Neural progenitor cell (in vitro differentiated cells): ENCODE measurements around the gene KLHL29.

Experiments
- EZH2 ChIP-seq: fragments of 200-600 bp; sonication (generic); IDR thresholded peaks from 2 replicates; pipeline ENCODE4 v1.6.1; 2017; ENCODE audit warnings: antibody characterized with exemption, mild to moderate bottlenecking, moderate library complexity
- EZH2phosphoT487 ChIP-seq: fragments of 200-600 bp; sonication (generic); IDR thresholded peaks from 2 replicates; pipeline ENCODE4 v1.6.1; 2017; ENCODE audit warnings: antibody characterized with exemption
- TF ChIP-seq, protein P1 (sequence below): fragments of 200-600 bp; sonication (generic); IDR thresholded peaks from 2 replicates; pipeline ENCODE4 v1.5.1; 2017; ENCODE audit warnings: antibody characterized with exemption, mild to moderate bottlenecking

DNA sequence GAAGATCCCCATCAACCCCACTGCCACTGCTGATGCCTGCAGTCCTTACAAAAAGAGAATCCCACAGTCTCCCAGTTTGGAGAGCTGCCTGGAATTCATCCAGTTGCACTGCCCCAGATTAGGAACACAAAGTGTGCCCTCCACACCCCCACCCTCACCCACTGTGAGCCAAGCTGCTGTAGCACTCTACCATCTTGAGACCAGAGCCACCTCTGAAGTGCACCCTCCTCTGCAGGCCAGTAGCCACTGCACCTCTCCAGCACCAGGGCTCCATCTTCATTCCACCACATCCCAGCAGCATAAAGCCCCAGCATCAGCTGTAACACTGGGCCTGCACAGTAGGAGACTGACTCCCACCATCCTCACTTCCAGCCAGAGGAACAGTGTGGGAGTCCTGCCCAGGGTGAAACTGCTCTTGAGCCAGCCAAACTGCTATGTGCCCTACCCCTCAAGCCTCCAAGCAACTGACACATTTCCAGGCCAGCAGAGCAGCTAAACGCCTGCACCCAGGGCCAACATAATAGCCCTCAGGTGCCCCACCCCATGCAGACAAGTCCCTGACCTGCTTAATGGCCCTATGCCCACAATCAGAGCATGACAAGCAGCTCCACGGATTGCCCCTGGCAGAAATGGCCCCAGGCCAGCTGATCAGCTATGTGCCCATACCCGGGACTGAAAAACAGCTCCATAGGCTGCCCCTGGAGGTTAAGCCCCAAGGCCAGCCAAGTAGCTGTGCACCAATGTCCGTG, 335.9 kb downstream of the KLHL29 start:
- TF ChIP-seq EZH2phosphoT487 (no peak), EZH2 (no peak)
- TF ChIP-seq, protein P1, sequence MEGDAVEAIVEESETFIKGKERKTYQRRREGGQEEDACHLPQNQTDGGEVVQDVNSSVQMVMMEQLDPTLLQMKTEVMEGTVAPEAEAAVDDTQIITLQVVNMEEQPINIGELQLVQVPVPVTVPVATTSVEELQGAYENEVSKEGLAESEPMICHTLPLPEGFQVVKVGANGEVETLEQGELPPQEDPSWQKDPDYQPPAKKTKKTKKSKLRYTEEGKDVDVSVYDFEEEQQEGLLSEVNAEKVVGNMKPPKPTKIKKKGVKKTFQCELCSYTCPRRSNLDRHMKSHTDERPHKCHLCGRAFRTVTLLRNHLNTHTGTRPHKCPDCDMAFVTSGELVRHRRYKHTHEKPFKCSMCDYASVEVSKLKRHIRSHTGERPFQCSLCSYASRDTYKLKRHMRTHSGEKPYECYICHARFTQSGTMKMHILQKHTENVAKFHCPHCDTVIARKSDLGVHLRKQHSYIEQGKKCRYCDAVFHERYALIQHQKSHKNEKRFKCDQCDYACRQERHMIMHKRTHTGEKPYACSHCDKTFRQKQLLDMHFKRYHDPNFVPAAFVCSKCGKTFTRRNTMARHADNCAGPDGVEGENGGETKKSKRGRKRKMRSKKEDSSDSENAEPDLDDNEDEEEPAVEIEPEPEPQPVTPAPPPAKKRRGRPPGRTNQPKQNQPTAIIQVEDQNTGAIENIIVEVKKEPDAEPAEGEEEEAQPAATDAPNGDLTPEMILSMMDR = no peak
